ENCODE measurements around the gene CENPVL1. TPM values are rescaled to one million over a fixed set of nuclear protein-coding genes. Genes with fewer than 3 reads are reported as not detected.

CENPVL1 gene
- total and polyA plus RNA-seq, 10 of the 15 experiments (the other 5 are each of a cell fraction or from before 2014, with no cell fraction given), result not detected

DNA sequence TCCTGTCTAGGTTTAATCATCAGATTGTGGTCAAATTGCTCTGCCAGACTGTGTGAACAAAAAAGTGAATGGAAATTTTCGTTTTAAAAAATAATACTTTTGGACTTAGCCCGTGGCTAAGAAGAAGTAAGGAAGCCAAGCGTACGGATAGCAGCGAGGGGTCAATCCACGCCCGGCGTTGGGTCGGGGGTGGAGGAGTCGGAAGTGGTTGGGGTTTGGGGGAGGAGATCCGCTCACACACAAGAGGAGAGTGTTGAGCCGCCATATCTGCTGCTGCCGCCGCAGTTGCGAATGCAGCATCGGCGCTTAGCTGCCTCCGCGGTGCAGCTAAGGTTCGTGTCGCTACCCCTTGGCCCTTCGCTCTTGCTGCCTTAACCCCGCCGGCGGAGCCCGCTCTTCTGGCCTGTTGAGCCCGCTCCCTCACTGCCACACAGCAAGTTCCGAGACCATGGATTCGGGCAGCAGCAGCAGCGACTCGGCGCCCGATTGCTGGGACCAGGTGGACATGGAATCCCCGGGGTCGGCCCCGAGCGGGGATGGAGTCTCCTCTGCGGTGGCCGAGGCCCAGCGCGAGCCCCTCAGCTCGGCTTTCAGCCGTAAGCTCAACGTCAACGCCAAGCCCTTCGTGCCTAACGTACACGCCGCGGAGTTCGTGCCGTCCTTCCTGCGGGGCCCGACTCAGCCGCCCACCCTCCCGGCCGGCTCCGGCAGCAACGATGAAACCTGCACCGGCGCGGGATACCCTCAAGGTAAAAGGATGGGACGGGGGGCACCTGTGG, 33.1 kb downstream of the CENPVL1 start, which contains the start of gene GSPT2 (continued):
- 0 out of 2 replicates have a peak, but pooled peaks have one; percentile 39 for TF ChIP-seq CBX5 (IDR thresholded peaks at IDR 0.05; ENCODE audit: low read depth)
- TF ChIP-seq, protein P1, sequence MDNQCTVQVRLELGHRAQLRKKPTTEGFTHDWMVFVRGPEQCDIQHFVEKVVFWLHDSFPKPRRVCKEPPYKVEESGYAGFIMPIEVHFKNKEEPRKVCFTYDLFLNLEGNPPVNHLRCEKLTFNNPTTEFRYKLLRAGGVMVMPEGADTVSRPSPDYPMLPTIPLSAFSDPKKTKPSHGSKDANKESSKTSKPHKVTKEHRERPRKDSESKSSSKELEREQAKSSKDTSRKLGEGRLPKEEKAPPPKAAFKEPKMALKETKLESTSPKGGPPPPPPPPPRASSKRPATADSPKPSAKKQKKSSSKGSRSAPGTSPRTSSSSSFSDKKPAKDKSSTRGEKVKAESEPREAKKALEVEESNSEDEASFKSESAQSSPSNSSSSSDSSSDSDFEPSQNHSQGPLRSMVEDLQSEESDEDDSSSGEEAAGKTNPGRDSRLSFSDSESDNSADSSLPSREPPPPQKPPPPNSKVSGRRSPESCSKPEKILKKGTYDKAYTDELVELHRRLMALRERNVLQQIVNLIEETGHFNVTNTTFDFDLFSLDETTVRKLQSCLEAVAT (IDR thresholded peaks at IDR 0.05), result no peak; the same call in 1 of the 2 replicates
- peak; percentile 90 for TF ChIP-seq YY1 (IDR thresholded peaks at IDR 0.05; ENCODE audit: low read depth, low read length)
- peak; percentile 86 for TF ChIP-seq RUNX3 (IDR thresholded peaks at IDR 0.05; ENCODE audit: low read length)
- no peak for TF ChIP-seq MYB (IDR thresholded peaks at IDR 0.05; ENCODE audit: borderline replicate concordance, low read depth, low read length)
- TF ChIP-seq FOXM1 (IDR thresholded peaks at IDR 0.05; ENCODE audit: low read depth, low read length), result no peak
- TF ChIP-seq TAF1 (IDR thresholded peaks at IDR 0.05; ENCODE audit: borderline replicate concordance, low read depth, low read length), result peak; percentile 63; the same call in 1 of the 2 replicates
- TF ChIP-seq, protein P2, sequence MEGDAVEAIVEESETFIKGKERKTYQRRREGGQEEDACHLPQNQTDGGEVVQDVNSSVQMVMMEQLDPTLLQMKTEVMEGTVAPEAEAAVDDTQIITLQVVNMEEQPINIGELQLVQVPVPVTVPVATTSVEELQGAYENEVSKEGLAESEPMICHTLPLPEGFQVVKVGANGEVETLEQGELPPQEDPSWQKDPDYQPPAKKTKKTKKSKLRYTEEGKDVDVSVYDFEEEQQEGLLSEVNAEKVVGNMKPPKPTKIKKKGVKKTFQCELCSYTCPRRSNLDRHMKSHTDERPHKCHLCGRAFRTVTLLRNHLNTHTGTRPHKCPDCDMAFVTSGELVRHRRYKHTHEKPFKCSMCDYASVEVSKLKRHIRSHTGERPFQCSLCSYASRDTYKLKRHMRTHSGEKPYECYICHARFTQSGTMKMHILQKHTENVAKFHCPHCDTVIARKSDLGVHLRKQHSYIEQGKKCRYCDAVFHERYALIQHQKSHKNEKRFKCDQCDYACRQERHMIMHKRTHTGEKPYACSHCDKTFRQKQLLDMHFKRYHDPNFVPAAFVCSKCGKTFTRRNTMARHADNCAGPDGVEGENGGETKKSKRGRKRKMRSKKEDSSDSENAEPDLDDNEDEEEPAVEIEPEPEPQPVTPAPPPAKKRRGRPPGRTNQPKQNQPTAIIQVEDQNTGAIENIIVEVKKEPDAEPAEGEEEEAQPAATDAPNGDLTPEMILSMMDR (IDR thresholded peaks at IDR 0.05 in 2 of 3, conservative IDR thresholded peaks at IDR 0.05 in 1 of 3; ENCODE audit: control insufficient read depth in 2 of 3, extremely low read depth in 1 of 3, insufficient read depth in 1 of 3, low read depth in 3 of 3, low read length in 3 of 3), result no peak
- TF ChIP-seq POLR2A (IDR thresholded peaks at IDR 0.05; ENCODE audit: low read depth, low read length), result peak; percentile 95
- TF ChIP-seq EGR1 (IDR thresholded peaks at IDR 0.05; ENCODE audit: borderline replicate concordance in 1 of 2, low read depth in 2 of 2, low read length in 2 of 2), result peak in 1 of 2 experiments; percentile 41; a peak in 1 of 3 replicates
